Peyer's patch (tissue), 4 donors: ENCODE results near the gene SYNGR2. TPM values are rescaled to one million over a fixed set of nuclear protein-coding genes. Genes with fewer than 3 reads are reported as not detected.
"Not testable (repeated sequence)": the region's sequence is repeated elsewhere in the genome, so short reads cannot be mapped to it uniquely, and the experiment has no call there.

Experiments used
- DNase-seq, 3 donors: peaks; one replicate each; pipeline ENCODE4 v3.0.0-alpha.2; 2017 to 2019
- H3K27ac ChIP-seq, 4 donors: fragments of 200-600 bp; sonication (generic); one replicate each; pipeline ENCODE4 v1.5.1; 2016 to 2019
- H3K27me3 ChIP-seq, 2 donors: fragments of 200-600 bp; sonication (generic); one replicate each; pipeline ENCODE4 v1.5.1; 2019
- H3K36me3 ChIP-seq, 3 donors: fragments of 200-600 bp; sonication (generic); one replicate each; pipeline ENCODE4 v1.5.1; 2016 to 2019
- H3K4me1 ChIP-seq, 4 donors: fragments of 200-600 bp; sonication (generic); one replicate each; pipeline ENCODE4 v1.5.1; 2016 to 2019
- H3K4me3 ChIP-seq, 4 donors: fragments of 200-600 bp; sonication (generic); 1 replicate in 3 of 4; 2 replicates in 1 of 4; pipeline ENCODE4 v1.5.1; 2016 to 2019; ENCODE audit warnings: mild to moderate bottlenecking in 1 of 4
- H3K9me3 ChIP-seq, 4 donors: fragments of 200-600 bp; sonication (generic); one replicate each; pipeline ENCODE4 v1.5.1; 2016 to 2019; ENCODE audit warnings: mild to moderate bottlenecking in 1 of 4
- POLR2A ChIP-seq, 2 donors: fragments of 450-650 bp; IDR thresholded peaks; one replicate each; pipeline ENCODE4 v1.5.1; 2017; ENCODE audit warnings: antibody characterized with exemption in 2 of 2, mild to moderate bottlenecking in 2 of 2, moderate library complexity in 2 of 2
- total RNA-seq, 4 donors: library from RNA; depleted of rRNA; stranded (reverse); fragments of >200 nt; gene quantifications; one replicate each; pipeline ENCODE4 v1.1.0, GENCODE V29; 2016
- TF ChIP-seq, protein P1 (sequence below), 6 experiments: fragments of 450-650 bp in 4 of 6; fragments of 200-600 bp in 2 of 6; sonication (generic) in 1 of 6; IDR thresholded peaks; one replicate each; pipeline ENCODE4 v1.5.1; 2017 to 2019; ENCODE audit warnings: antibody characterized with exemption in 6 of 6, mild to moderate bottlenecking in 3 of 6, moderate library complexity in 1 of 6

Gene SYNGR2
- total RNA-seq, 4 donors from 2014 or later, result 51.2 to 87.2 (median 77.3) TPM

DNA sequence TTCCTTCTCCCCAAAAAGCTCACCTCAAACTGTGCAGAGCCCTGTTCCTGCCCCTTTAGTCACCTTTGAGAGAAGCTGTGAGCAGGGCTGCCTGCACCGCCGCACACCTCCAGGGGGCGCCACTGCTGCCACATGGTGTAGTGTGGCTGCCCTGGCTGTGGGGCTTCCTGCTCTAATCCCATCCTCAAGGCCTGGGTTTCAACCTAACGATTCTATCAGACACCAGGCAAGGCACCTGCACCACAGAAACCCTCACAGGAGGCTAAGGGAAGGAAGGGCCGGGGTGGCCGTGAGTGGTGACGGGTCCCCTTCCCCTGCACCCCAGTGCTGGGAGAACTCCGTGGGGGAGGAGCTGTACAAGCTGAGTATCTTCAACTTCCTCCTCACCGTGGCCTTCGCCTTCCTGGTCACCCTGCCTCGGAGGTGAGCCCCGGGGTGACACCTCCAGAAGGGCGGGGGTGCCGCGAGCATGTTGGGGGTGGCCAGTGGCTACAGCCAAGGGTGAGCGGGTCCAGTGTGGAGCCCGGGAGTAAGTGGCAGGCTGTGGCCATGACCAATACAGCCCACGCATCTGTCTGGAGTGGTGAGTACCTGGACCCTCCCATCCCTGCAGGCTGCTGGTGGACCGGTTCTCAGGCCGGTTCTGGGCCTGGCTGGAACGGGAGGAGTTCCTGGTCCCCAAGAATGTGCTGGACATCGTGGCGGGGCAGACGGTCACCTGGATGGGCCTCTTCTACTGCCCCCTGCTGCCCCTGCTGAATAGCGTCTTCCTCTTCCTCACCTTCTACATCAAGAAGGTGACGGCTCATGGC lies 30.8 kb upstream of the SYNGR2 start:
- H3K9me3 ChIP-seq, result no peaks in the 10 kb centered on the region
- TF ChIP-seq, protein P1, sequence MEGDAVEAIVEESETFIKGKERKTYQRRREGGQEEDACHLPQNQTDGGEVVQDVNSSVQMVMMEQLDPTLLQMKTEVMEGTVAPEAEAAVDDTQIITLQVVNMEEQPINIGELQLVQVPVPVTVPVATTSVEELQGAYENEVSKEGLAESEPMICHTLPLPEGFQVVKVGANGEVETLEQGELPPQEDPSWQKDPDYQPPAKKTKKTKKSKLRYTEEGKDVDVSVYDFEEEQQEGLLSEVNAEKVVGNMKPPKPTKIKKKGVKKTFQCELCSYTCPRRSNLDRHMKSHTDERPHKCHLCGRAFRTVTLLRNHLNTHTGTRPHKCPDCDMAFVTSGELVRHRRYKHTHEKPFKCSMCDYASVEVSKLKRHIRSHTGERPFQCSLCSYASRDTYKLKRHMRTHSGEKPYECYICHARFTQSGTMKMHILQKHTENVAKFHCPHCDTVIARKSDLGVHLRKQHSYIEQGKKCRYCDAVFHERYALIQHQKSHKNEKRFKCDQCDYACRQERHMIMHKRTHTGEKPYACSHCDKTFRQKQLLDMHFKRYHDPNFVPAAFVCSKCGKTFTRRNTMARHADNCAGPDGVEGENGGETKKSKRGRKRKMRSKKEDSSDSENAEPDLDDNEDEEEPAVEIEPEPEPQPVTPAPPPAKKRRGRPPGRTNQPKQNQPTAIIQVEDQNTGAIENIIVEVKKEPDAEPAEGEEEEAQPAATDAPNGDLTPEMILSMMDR (IDR thresholded peaks at IDR 0.05), result peak in 5 of 6 experiments; percentile 23 to 49 (median 33)
- TF ChIP-seq POLR2A (IDR thresholded peaks at IDR 0.05), result no peak
- no peaks in the 10 kb centered on the region for H3K27me3 ChIP-seq
- H3K4me1 ChIP-seq, result peaks cover 0 to 47% (median 37%) of the 10 kb centered on the region in 4 donors
- no peaks in the 10 kb centered on the region for H3K36me3 ChIP-seq
- peak in 2 of 3 donors; percentile 59 to 72 for DNase-seq
- H3K4me3 ChIP-seq, result peak overlapping the region in 1 of 4 donors; percentile 20
- H3K27ac ChIP-seq, result peak overlapping the region in 2 of 4 donors; percentile 6 to 75

DNA sequence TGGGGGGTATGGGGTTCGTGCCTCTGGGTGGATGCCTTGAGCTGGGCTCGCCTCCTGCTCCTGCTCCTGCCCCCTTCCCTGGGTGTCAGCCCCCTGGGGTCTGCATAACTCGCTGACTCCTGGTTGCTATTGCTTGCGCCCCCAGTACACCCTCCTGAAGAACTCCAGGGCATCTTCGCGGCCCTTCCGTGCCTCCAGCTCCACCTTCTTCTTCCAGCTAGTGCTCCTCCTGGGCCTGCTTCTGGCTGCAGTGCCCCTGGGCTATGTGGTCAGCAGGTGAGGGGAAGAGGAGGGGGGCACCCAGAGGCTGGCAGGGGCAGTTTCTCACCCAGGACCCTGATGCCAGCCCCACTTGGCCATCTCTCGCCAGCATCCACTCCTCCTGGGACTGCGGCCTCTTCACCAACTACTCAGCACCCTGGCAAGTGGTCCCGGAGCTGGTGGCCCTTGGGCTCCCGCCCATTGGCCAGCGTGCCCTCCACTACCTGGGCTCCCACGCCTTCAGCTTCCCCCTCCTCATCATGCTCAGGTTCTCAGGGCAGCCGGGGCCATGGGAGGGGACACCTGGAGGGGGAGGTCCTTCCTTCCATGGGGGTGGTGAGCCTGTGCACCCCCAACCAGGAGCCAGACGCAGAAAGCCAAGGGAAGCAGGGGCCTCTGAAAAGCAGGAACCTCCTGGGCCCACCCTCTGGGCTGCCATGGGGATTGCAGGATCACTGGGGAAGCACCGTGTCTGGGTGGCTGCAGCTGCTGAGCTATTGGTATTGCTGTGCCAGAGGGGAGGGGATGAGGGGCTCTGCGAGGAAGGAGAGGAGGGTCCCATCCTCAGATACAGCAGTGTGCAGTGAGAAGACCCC lies 29.9 kb upstream of the SYNGR2 start:
- Histone ChIP-seq H3K36me3 (no peaks in the 10 kb centered on the region), H3K9me3 (no peaks in the 10 kb centered on the region), H3K27ac (peak overlapping the region in 1 of 4 donors; percentile 75), H3K4me3 (no peak overlapping the region), H3K27me3 (no peaks in the 10 kb centered on the region), H3K4me1 (peaks cover 0 to 44% (median 33%) of the 10 kb centered on the region in 4 donors)
- TF ChIP-seq, protein P1 (IDR thresholded peaks at IDR 0.05), result no peak
- no peak for TF ChIP-seq POLR2A (IDR thresholded peaks at IDR 0.05)
- peak in 1 of 3 donors; percentile 47 for DNase-seq

DNA sequence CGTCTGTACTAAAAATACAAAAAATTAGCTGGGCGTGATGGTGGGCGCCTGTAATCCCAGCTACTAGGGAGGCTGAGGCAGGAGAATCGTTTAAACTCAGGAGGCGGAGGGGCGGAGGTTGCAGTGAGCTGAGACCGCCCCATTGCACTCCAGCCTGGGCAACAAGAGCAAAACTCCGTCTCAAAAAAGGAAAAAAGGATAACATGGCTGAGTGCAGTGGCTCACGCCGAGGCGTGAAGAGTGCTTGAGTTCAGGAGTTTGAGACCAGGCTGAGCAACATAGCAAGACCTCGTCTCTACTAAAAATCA lies 28.6 kb upstream of the SYNGR2 start:
- H3K9me3 ChIP-seq, H3K36me3 ChIP-seq, H3K4me3 ChIP-seq, H3K27me3 ChIP-seq: not testable (repeated sequence)
- DNase-seq, result peak in 1 of 3 donors; percentile 70
- H3K4me1 ChIP-seq, result peaks cover 9 to 48% (median 34%) of the 10 kb centered on the region in 4 donors
- H3K27ac ChIP-seq, result peak overlapping the region in 3 of 4 donors; percentile 8 to 53 (median 52)

DNA sequence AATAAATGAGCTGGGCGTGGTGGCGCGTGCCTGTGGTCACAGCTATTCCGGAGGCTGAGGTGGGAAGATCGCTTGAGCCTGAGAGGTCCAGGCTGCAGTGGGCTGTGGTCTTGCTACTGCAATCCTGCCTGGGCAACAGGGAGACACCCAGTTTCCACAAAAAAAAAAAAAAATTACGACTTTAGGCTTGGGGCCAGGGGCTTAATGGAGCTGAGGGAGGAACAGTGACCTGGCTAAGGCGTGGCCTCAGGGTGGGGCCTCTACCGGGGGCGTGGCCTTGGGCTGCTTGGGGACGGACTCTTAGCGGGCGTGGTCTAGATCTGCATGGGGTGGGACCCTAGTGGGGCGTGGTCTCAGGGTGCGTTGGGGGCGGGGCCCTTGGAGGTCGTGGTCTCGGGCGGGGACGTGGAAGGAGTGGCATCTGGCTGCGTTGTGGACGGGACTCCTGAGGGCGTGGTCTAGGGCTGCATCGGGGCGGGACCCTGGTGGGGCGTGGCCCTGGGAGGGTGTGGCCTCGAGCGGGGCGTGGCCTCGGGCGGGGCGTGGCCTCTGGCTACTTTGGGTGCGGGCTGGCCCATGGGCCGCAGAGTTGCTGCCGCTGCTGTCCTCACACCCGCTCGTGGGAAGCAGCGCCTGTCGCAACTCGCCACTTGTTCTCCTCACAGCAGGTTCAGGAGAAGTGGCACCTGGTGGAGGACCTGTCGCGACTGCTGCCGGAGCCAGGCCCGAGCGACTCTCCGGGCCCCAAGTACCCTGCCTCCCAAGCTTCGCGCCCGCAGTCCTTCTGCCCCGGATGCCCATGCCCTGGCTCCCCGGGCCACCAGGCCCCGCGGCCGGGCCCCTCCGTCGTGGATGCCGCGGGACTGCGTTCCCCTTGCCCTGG lies 28.0 kb upstream of the SYNGR2 start:
- Histone ChIP-seq H3K4me3 (peak overlapping the region in 1 of 4 donors; percentile 15), H3K27me3 (no peaks in the 10 kb centered on the region), H3K27ac (peak overlapping the region; percentile 27 to 53 (median 46)), H3K36me3 (no peaks in the 10 kb centered on the region), H3K4me1 (peaks cover 12 to 54% (median 37%) of the 10 kb centered on the region in 4 donors), H3K9me3 (no peaks in the 10 kb centered on the region)
- TF ChIP-seq, protein P1 (IDR thresholded peaks at IDR 0.05), result no peak
- TF ChIP-seq POLR2A (IDR thresholded peaks at IDR 0.05), result no peak
- DNase-seq, result peak; percentile 96 to 98 (median 97)

DNA sequence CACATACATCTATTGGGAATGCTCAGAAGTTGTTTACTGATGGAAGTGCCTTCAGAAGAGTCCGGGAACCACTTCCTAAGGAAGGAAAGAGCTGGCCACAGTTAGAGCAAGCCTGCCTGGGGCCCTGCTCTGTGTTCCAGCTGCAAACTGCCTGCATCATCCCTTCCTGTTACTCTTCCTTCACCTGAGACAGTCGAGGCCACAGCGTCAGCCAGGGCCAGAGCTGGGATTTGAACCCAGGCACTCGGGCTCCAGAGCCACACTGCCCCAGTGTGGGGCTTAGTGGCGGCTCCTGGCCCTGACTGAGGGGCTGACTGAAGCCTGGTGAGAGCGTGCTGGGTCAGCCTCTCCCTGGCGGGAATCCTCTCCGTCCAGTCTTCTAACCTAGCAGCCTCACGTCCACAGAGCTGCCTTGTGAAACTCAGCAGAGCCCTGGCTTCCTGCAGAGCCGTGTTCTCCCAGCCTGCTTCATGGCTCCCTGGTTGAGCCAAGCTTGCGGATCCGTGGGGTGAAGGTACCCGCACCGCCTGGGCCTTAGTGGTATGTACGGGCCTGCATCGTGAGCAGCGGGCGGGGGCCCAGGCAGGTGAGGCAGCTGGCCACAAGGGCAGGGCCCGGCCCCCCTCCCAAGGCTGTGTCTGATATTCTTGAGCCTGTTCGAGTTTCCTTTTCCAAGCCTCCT lies 26.8 kb upstream of the SYNGR2 start:
- peak in 1 of 3 donors; percentile 50 for DNase-seq
- no peaks in the 10 kb centered on the region for H3K9me3 ChIP-seq
- no peaks in the 10 kb centered on the region for H3K27me3 ChIP-seq
- no peaks in the 10 kb centered on the region for H3K36me3 ChIP-seq
- TF ChIP-seq POLR2A (IDR thresholded peaks at IDR 0.05), result no peak
- TF ChIP-seq, protein P1 (IDR thresholded peaks at IDR 0.05), result no peak
- no peak overlapping the region for H3K4me3 ChIP-seq
- H3K4me1 ChIP-seq, result peaks cover 12 to 63% (median 38%) of the 10 kb centered on the region in 4 donors
- peak overlapping the region in 2 of 4 donors; percentile 25 to 56 for H3K27ac ChIP-seq
